ENCODE results near the gene DCT.

Gene DCT

GRCh38 chr13:94390881-94391280 lies 88.6 kb downstream of the DCT start:
- DNase-seq: no peak

DNA sequence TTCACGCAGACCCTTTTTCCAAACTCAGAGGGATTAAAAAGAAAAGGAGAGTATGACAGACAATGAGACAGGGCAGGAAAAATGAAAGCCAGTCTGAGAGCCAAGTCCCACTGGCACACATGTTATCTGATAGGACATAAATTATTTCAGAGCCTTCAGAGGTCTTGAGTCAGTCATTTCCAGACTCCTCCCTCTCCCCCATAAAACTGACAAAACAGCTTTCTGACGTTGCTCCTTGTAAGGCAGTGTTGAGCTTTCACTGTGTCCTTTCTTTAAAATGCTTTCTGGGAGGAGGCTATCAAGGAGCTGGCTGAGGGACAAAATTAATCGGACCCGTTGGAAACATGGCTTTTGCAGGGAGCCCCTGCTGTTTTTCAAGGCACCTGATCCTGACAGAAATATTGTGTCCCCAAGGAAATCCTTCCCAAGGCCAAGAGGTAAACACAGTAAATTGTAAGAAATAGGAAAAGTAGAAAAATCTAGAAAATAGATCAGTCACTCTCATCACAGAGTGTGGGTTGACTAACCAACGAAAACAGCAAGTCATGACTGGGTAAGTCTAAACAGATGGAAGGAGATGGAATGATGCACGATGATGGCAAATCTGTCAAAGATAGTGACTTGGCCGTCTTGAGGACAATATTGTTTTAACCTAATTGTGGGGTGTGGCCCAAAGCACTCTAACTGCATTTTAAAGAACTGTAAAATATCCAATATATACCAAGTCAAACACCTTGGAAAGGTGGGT lies 89.7 kb downstream of the DCT start:
- DNase-seq: no peak

GRCh38 chr13:94387047-94387446 lies 92.4 kb downstream of the DCT start:
- no peak for DNase-seq

Data from central memory CD4-positive, alpha-beta T cell (primary cell).